DND-41 (cell line): ENCODE results near the gene TOP2B.

Experiments used
- EZH2 ChIP-seq: IDR thresholded peaks from 3 replicates; pipeline ENCODE4 v1.6.1; 2012; ENCODE audit warnings: borderline replicate concordance, low read depth, mild to moderate bottlenecking, moderate library complexity, low read length, inconsistent platforms; ENCODE audit not compliant: severe bottlenecking
- TF ChIP-seq, protein P1 (sequence below): IDR thresholded peaks from 2 replicates; pipeline ENCODE4 v1.5.1; 2012; ENCODE audit warnings: borderline replicate concordance, low read length, moderate library complexity, mild to moderate bottlenecking; ENCODE audit not compliant: poor library complexity, severe bottlenecking; ENCODE audit errors: extremely low read depth

- TF ChIP-seq, protein P1, sequence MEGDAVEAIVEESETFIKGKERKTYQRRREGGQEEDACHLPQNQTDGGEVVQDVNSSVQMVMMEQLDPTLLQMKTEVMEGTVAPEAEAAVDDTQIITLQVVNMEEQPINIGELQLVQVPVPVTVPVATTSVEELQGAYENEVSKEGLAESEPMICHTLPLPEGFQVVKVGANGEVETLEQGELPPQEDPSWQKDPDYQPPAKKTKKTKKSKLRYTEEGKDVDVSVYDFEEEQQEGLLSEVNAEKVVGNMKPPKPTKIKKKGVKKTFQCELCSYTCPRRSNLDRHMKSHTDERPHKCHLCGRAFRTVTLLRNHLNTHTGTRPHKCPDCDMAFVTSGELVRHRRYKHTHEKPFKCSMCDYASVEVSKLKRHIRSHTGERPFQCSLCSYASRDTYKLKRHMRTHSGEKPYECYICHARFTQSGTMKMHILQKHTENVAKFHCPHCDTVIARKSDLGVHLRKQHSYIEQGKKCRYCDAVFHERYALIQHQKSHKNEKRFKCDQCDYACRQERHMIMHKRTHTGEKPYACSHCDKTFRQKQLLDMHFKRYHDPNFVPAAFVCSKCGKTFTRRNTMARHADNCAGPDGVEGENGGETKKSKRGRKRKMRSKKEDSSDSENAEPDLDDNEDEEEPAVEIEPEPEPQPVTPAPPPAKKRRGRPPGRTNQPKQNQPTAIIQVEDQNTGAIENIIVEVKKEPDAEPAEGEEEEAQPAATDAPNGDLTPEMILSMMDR = no peak
- no peak for TF ChIP-seq EZH2
These were observed 46.4 kb upstream of the TOP2B start for GRCh38 chr3:25711090-25711489.
